Activated CD8-positive, alpha-beta T cell treated with anti-CD3 and anti-CD28 coated beads for 36 hours (primary cell): ENCODE measurements around the gene HSPB6. TPM values are rescaled to one million over a fixed set of nuclear protein-coding genes. Genes with fewer than 3 reads are reported as not detected.

ENCODE experiments used
- ATAC-seq: fragments of 200-7000 bp; cut with Tn5 transposase; one replicate; pipeline ENCODE4 v1.10.0; 2021; ENCODE audit warnings: mild to moderate bottlenecking, moderate library complexity
- CTCF ChIA-PET: fragments of 350-600 bp; sonication (Branson Sonifier 250); formaldehyde crosslinking; loops from one replicate; lab custom pipeline; 2021; ENCODE audit warnings: antibody characterized with exemption; lab: Charles Lee
- POLR2A ChIA-PET: fragments of 350-600 bp; sonication (Branson Sonifier 250); formaldehyde crosslinking; loops from one replicate; lab custom pipeline; 2021; ENCODE audit warnings: antibody characterized with exemption; lab: Charles Lee
- DNase-seq: peaks from one replicate; pipeline ENCODE4 v3.0.0-alpha.2; 2020
- H3K27ac Mint-ChIP-seq: one replicate; pipeline ENCODE4 v1.8.0; 2021; ENCODE audit warnings: mild to moderate bottlenecking, mixed read lengths
- H3K27me3 Mint-ChIP-seq: one replicate; pipeline ENCODE4 v1.8.0; 2021; ENCODE audit warnings: mixed read lengths
- H3K36me3 Mint-ChIP-seq: one replicate; pipeline ENCODE4 v1.8.0; 2021; ENCODE audit warnings: low read depth, mixed read lengths
- H3K4me1 Mint-ChIP-seq: one replicate; pipeline ENCODE4 v1.8.0; 2021; ENCODE audit warnings: low read depth, mixed read lengths
- H3K4me3 Mint-ChIP-seq: one replicate; pipeline ENCODE4 v1.8.0; 2021; ENCODE audit warnings: mild to moderate bottlenecking, moderate library complexity, mixed read lengths
- H3K9me3 Mint-ChIP-seq: one replicate; pipeline ENCODE4 v1.8.0; 2021; ENCODE audit warnings: mixed read lengths
- intact Hi-C: fragments of 100-400 bp; cut with micrococcal nuclease; formaldehyde crosslinking; loops from one replicate; pipeline ENCODE4 v1.10.0; 2022
- total RNA-seq, 2 experiments: library from RNA; stranded (reverse); gene quantifications; one replicate each; pipeline ENCODE4 v1.2.3, GENCODE V29; 2021
- TF ChIP-seq, protein P1 (sequence below): fragments of 200-600 bp; IDR thresholded peaks from one replicate; pipeline ENCODE4 v1.8.0; 2022; ENCODE audit warnings: antibody characterized with exemption, mild to moderate bottlenecking

HSPB6 gene
- total RNA-seq, 2 experiments from 2014 or later, result 0.85 to 0.95 TPM

DNA sequence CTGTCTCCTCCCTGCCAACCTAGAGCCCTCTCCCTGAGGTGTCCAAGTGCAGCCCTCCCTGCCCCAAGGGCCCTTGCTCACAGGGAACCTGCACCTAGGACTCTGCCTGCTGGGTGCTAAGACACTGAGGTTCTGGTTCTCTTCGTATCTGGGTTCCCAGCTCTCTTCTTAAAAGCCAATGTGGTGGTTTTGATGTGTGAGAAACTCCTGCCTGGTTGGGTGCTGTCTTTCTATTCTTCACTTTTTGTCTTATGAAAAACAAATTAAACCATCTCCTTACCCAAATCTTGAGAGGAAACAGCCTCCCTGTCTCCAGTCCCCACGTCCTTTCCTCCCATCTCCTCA, 43.4 kb downstream of the HSPB6 start:
- Mint-ChIP-seq H3K27ac (peak overlapping the region; percentile 100), H3K36me3 (peaks cover 47% of the 10 kb centered on the region), H3K9me3 (peaks cover 2% of the 10 kb centered on the region), H3K4me1 (peaks cover 31% of the 10 kb centered on the region), H3K27me3 (no peaks in the 10 kb centered on the region), H3K4me3 (peak overlapping the region; percentile 83)
- DNase-seq, result no peak
- CTCF ChIA-PET, result interaction anchor here (1.0 to 6.4 kb wide), 8 partner anchors 14 to 69 kb away, joined by 3 to 137 read pairs (median 6); partner anchors contain the start of genes IGFLR1, LIN37, PSENEN and U2AF1L4
- no peak for ATAC-seq
- intact Hi-C loops, result loop anchor here (2.0 to 10.0 kb wide), 3 partner anchors 34 to 221 kb away; partner anchors contain the start of genes HCST, LIN37, LRFN3 and PSENEN
- POLR2A ChIA-PET, result interaction anchor here (0.7 to 8.8 kb wide), 13 partner anchors 8 to 217 kb away, joined by 3 to 215 read pairs (median 4); partner anchors contain the start of genes HSPB6, IGFLR1, LIN37 and PROSER3
- TF ChIP-seq, protein P1, sequence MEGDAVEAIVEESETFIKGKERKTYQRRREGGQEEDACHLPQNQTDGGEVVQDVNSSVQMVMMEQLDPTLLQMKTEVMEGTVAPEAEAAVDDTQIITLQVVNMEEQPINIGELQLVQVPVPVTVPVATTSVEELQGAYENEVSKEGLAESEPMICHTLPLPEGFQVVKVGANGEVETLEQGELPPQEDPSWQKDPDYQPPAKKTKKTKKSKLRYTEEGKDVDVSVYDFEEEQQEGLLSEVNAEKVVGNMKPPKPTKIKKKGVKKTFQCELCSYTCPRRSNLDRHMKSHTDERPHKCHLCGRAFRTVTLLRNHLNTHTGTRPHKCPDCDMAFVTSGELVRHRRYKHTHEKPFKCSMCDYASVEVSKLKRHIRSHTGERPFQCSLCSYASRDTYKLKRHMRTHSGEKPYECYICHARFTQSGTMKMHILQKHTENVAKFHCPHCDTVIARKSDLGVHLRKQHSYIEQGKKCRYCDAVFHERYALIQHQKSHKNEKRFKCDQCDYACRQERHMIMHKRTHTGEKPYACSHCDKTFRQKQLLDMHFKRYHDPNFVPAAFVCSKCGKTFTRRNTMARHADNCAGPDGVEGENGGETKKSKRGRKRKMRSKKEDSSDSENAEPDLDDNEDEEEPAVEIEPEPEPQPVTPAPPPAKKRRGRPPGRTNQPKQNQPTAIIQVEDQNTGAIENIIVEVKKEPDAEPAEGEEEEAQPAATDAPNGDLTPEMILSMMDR, result no peak

DNA sequence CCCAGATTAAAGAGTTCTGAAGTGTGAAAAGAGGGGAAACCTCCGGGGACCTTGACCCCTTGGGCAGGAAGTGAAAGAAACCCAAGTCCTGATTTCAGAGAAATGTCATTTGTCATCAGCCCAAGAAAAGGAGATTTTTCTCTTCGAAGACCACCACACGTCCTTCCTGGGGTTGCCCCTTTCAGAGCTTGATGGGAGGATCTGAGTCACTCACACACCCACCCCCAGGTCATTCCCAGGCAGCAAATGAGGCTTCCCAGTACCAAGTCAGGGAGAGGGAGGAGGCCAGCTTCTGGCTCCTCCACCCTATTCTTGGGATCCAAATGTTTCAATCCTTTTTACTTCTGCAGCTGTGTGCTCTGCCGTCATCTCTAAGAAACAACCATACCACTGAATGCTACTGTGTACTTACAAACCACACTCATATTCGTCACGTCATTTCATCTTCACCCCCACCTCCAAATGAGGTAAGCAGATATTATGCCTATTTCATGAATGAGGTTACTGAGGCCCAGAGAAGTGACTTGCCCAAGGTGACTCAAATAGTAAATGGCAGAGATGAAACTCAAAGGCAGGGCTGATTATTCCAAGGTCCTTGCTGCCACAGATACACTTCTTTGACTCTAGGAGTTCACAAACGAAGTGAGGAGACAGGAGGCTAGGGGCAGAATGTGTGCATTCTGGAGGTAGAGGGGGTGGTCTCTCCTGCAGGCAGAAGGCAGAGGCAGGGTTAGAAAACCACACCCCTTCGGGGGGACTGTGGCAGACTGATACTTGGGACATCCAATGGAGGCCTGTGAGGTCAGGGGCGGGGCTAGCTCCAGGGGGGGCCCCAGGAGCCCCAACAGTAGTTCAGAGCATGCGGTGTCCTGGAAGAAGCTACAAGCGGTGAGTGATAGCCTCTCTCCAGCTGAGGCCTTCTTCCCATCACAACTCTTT, 44.0 kb downstream of the HSPB6 start:
- H3K4me1 Mint-ChIP-seq, result peaks cover 38% of the 10 kb centered on the region
- POLR2A ChIA-PET, result interaction anchor here (0.7 to 8.8 kb wide), 16 partner anchors 7 to 218 kb away, joined by 3 to 215 read pairs (median 4); partner anchors contain the start of genes HSPB6, IGFLR1, LIN37 and PROSER3
- intact Hi-C loops, result loop anchor here (2.0 to 10.0 kb wide), 3 partner anchors 34 to 222 kb away; partner anchors contain the start of genes HCST, LIN37, LRFN3 and PSENEN
- H3K9me3 Mint-ChIP-seq, result peaks cover 2% of the 10 kb centered on the region
- CTCF ChIA-PET, result interaction anchor here (1.0 to 6.4 kb wide), 8 partner anchors 14 to 69 kb away, joined by 3 to 137 read pairs (median 6); partner anchors contain the start of genes IGFLR1, LIN37, PSENEN and U2AF1L4
- H3K27me3 Mint-ChIP-seq, result no peaks in the 10 kb centered on the region
- H3K27ac Mint-ChIP-seq, result peak overlapping the region; percentile 100
- DNase-seq (peak; percentile 95), ATAC-seq (peak; percentile 32)
- peaks cover 46% of the 10 kb centered on the region for H3K36me3 Mint-ChIP-seq
- peak overlapping the region; percentile 83 for H3K4me3 Mint-ChIP-seq
- TF ChIP-seq, protein P1, result no peak

DNA sequence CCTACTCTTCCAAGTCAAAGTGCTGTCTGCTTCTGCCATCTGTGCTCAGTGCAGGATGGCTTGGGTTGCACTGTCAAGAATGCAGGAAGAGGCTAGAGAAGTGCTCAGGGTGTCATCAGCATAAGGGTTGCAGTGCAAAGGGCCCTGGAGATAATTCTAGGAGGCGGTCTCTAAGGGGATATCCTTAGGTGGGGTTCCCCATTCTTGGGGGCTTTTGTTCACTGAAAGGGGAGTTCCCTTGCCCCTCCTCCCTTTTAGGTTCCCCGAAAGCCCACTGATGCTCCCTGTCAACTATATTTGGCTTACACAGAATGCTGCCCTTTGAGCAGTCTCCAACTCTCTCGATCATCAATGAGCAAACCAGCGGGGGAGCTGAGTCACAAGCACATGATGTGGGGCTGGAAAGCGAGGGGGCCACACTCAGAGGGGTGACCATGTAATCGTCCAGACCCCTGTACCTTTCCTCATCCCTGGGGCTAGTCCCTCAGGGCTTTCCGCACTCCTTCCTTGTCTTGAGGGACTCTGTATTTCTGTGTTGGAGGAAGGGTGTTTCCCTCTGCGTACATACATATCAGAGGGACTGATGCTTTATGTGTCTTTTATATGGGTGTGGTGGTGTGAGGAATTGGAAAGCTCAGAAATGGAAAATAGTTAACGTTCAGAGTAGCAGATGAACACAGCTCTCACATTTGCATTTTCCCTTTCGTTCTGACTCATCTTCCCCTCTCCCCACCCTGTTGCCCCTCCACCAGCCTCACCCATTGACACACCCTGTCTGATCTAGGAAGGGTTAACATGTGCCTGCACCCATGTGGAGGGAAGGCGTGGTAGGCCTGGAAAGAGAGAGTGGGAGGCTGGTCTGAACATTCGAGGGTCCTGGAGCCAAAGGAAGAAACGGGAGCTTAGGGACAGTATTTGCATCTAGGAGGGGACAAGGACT, 45.8 kb downstream of the HSPB6 start:
- CTCF ChIA-PET, result interaction anchor here (1.0 to 6.4 kb wide), 7 partner anchors 12 to 162 kb away, joined by 3 to 137 read pairs (median 4); partner anchors contain the start of genes COX6B1 and IGFLR1
- intact Hi-C loops, result loop anchor here (2.0 to 10.0 kb wide), 3 partner anchors 14 to 224 kb away; partner anchors contain the start of genes LIN37, LRFN3, PSENEN and U2AF1L4
- Mint-ChIP-seq H3K4me3 (peak overlapping the region; percentile 73), H3K4me1 (peaks cover 38% of the 10 kb centered on the region), H3K27ac (peak overlapping the region; percentile 100), H3K27me3 (no peaks in the 10 kb centered on the region), H3K36me3 (peaks cover 31% of the 10 kb centered on the region), H3K9me3 (peaks cover 2% of the 10 kb centered on the region)
- POLR2A ChIA-PET, result interaction anchor here (0.5 to 8.8 kb wide), 11 partner anchors 12 to 283 kb away, joined by 3 to 215 read pairs (median 3); partner anchors contain the start of genes IGFLR1, LIN37, PSENEN and U2AF1L4
- peak; percentile 95 for DNase-seq
- peak; percentile 55 for ATAC-seq
- TF ChIP-seq, protein P1, result no peak

DNA sequence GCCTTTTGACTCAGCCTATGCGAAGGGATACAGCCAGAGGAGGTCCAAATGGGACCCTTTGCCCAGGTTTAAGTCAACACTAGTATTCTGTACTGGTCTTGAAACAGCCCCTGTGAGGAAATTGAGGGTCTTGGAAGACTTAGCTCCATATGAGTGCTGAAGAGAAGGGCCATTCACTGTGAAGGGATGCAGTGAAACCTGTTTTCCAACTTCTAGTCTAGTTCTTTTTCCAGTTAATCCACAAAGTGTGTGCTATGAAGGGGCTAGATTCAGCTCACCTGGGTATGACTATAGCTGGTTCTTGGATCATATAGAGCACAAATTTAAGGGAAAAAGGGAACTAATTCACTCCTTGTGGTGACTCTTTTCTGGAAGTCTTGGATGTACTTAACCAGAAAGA, 48.4 kb downstream of the HSPB6 start:
- POLR2A ChIA-PET, result interaction anchor here (0.8 to 8.8 kb wide), 3 partner anchors 9 to 36 kb away, joined by 3 to 215 read pairs (median 5); no protein-coding TSS in a partner anchor
- H3K9me3 Mint-ChIP-seq, result peaks cover 2% of the 10 kb centered on the region
- no peaks in the 10 kb centered on the region for H3K27me3 Mint-ChIP-seq
- DNase-seq (no peak), ATAC-seq (no peak)
- intact Hi-C loops, result no loop called here
- H3K4me3 Mint-ChIP-seq, result no peak overlapping the region
- H3K27ac Mint-ChIP-seq, result peak overlapping the region; percentile 42
- CTCF ChIA-PET, result interaction anchor here (1.6 to 2.1 kb wide), 2 partner anchors 10 to 14 kb away, joined by 5 to 6 read pairs; no protein-coding TSS in a partner anchor
- TF ChIP-seq, protein P1, result no peak
- H3K36me3 Mint-ChIP-seq, result peaks cover 4% of the 10 kb centered on the region
- peaks cover 39% of the 10 kb centered on the region for H3K4me1 Mint-ChIP-seq

Other genes starting within 250 kb of the HSPB6 start
- gene DMKN, start 243.4 kb downstream of the HSPB6 start, total RNA-seq, result 1 to 10 TPM in 1 of 2 experiments, under 1 TPM in 1; 0.68 to 1.1 TPM
- gene SBSN, start 228.7 kb downstream of the HSPB6 start, total RNA-seq, result not detected
- not detected for gene GAPDHS, start 223.6 kb downstream of the HSPB6 start, total RNA-seq
- 10 to 100 TPM; 81.7 to 86.6 TPM for gene TMEM147, start 211.4 kb downstream of the HSPB6 start, total RNA-seq
- gene ATP4A, start 193.4 kb downstream of the HSPB6 start, total RNA-seq, result not detected
- not detected for gene PMIS2, start 170.9 kb downstream of the HSPB6 start, total RNA-seq
- 10 to 100 TPM; 38.3 to 40.0 TPM for gene HAUS5, start 144.3 kb downstream of the HSPB6 start, total RNA-seq
- gene RBM42, start 128.0 kb downstream of the HSPB6 start, total RNA-seq, result 10 to 100 TPM; 82.9 to 95.2 TPM
- gene ETV2, start 115.3 kb downstream of the HSPB6 start, total RNA-seq, result 1 to 10 TPM; 1.2 to 1.4 TPM
- gene COX6B1, start 108.7 kb downstream of the HSPB6 start, total RNA-seq, result 100 to 1,000 TPM; 432 to 437 TPM
- gene UPK1A, start 90.5 kb downstream of the HSPB6 start, total RNA-seq, result 1 to 10 TPM; 1.8 to 2.2 TPM
- gene ZBTB32, start 52.5 kb downstream of the HSPB6 start, total RNA-seq, result 100 to 1,000 TPM; 410 to 420 TPM
- 10 to 100 TPM; 62.9 to 63.6 TPM for gene KMT2B, start 39.0 kb downstream of the HSPB6 start, total RNA-seq
- gene IGFLR1, start 14.6 kb downstream of the HSPB6 start, total RNA-seq, result 100 to 1,000 TPM; 140 to 143 TPM
- 10 to 100 TPM; 41.7 to 42.5 TPM for gene U2AF1L4, start 11.6 kb downstream of the HSPB6 start, total RNA-seq
- 10 to 100 TPM; 37.2 to 41.3 TPM for gene PSENEN, start 11.4 kb downstream of the HSPB6 start, total RNA-seq
- gene LIN37, start 8.5 kb downstream of the HSPB6 start, total RNA-seq, result 1 to 10 TPM; 4.5 to 7.8 TPM
- gene PROSER3, start 1.1 kb upstream of the HSPB6 start, total RNA-seq, result 10 to 100 TPM; 40.7 to 41.1 TPM
- gene ARHGAP33, start 18.5 kb upstream of the HSPB6 start, total RNA-seq, result 10 to 100 TPM; 27.1 to 29.8 TPM
- not detected for gene PRODH2, start 55.8 kb upstream of the HSPB6 start, total RNA-seq
- gene NPHS1, start 95.5 kb upstream of the HSPB6 start, total RNA-seq, result not detected
- gene KIRREL2, start 99.9 kb upstream of the HSPB6 start, total RNA-seq, result 1 to 10 TPM; 1.4 TPM
- gene APLP1, start 111.5 kb upstream of the HSPB6 start, total RNA-seq, result 1 to 10 TPM; 2.0 to 2.1 TPM
- gene NFKBID, start 143.5 kb upstream of the HSPB6 start, total RNA-seq, result 10 to 100 TPM; 80.8 to 81.2 TPM
- gene HCST, start 145.5 kb upstream of the HSPB6 start, total RNA-seq, result 10 to 100 TPM; 57.1 to 72.0 TPM
- gene TYROBP, start 151.3 kb upstream of the HSPB6 start, total RNA-seq, result 1 to 10 TPM in 1 of 2 experiments, under 1 TPM in 1; 0.81 to 1.5 TPM
- 1 to 10 TPM; 4.8 to 6.6 TPM for gene LRFN3, start 179.3 kb upstream of the HSPB6 start, total RNA-seq
- 10 to 100 TPM; 22.8 to 24.7 TPM for gene SDHAF1, start 238.2 kb upstream of the HSPB6 start, total RNA-seq